ENCODE results near the gene FGFBP3. TPM values are rescaled to one million over a fixed set of nuclear protein-coding genes. Genes with fewer than 3 reads are reported as not detected.

Gene FGFBP3
- 0.86 and 1.1 TPM in 2 replicates for total RNA-seq (2022)
- percentile 59 among the genes with signal in this experiment for Bru-seq, nascent RNA
- percentile 42 among the genes with signal in this experiment for BruChase-seq, experiment 1, labeled RNA remaining after a 6-hour chase
- percentile 40 among the genes with signal in this experiment for BruChase-seq, experiment 2, labeled RNA remaining after a 2-hour chase
- long read RNA-seq, partial matches to known transcripts = 0 of 2 reads
- long read RNA-seq, other reads (novel, unspliced or antisense) = 2 of 2 reads

GRCh38 chr10:91909117-91909677, at the start of gene FGFBP3:
Gene FGFBP3, minus strand, starts transcription at chr10:91909486. Its CDS starts 517 bp downstream, at chr10:91908969.
- peak within 1 kb of the TSS; percentile 76 for H3K4me3 Mint-ChIP-seq (ENCODE audit: unreplicated experiment)
- POLR2A ChIA-PET = interaction anchor here (0.6 to 3.1 kb wide), 11 partner anchors 9 to 362 kb away, joined by 3 to 41 read pairs (median 6); partner anchors contain the start of genes BTAF1 and TNKS2
- CTCF ChIA-PET = interaction anchor here (0.8 to 1.4 kb wide), 6 partner anchors 12 to 151 kb away, joined by 3 to 5 read pairs (median 4); partner anchors contain the start of genes BTAF1 and TNKS2
- H3K9me3 Mint-ChIP-seq (ENCODE audit: unreplicated experiment) = no peaks in the 10 kb centered on the region
- peak; percentile 32 for DNase-seq (ENCODE audit: unreplicated experiment)
- TF ChIP-seq CTCF (IDR thresholded peaks at IDR 0.05; ENCODE audit: unreplicated experiment) = no peak
- peaks cover 11% of the 10 kb centered on the region for H3K27me3 Mint-ChIP-seq (ENCODE audit: insufficient read depth, unreplicated experiment)
- intact Hi-C loops (cut with micrococcal nuclease) = loop anchor here (1.0 kb wide), 1 partner anchor 53 kb away; no protein-coding TSS in a partner anchor
- H3K36me3 Mint-ChIP-seq (ENCODE audit: insufficient read depth, unreplicated experiment) = no peaks in the 10 kb centered on the region
- H3K27ac Mint-ChIP-seq (ENCODE audit: low read depth, unreplicated experiment) = peak within 1 kb of the TSS; percentile 3
- no TSS peak for BruUV-seq (replicated peaks)
- peaks cover 6% of the 10 kb centered on the region for H3K4me1 Mint-ChIP-seq (ENCODE audit: insufficient read depth, unreplicated experiment)

- no peak for DNase-seq (ENCODE audit: unreplicated experiment)
- H3K4me1 Mint-ChIP-seq (ENCODE audit: insufficient read depth, unreplicated experiment) = peaks cover 20% of the 10 kb centered on the region
- H3K36me3 Mint-ChIP-seq (ENCODE audit: insufficient read depth, unreplicated experiment) = peaks cover 65% of the 10 kb centered on the region
- no peak overlapping the region for H3K27ac Mint-ChIP-seq (ENCODE audit: low read depth, unreplicated experiment)
- no peaks in the 10 kb centered on the region for H3K27me3 Mint-ChIP-seq (ENCODE audit: insufficient read depth, unreplicated experiment)
- no peaks in the 10 kb centered on the region for H3K9me3 Mint-ChIP-seq (ENCODE audit: unreplicated experiment)
- H3K4me3 Mint-ChIP-seq (ENCODE audit: unreplicated experiment) = no peak overlapping the region
- ChIA-PET CTCF (no interaction called here), POLR2A (interaction anchor here (0.6 to 1.3 kb wide), 2 partner anchors 26 to 100 kb away, joined by 3 to 4 read pairs; no protein-coding TSS in a partner anchor)
- BruUV-seq (replicated peaks) = no TSS peak
- intact Hi-C loops (cut with micrococcal nuclease) = no loop called here
- TF ChIP-seq CTCF (IDR thresholded peaks at IDR 0.05; ENCODE audit: unreplicated experiment) = no peak
Measured at GRCh38 chr10:91957091-91957490, 47.8 kb upstream of the FGFBP3 start.

GRCh38 chr10:91955114-91955513, 45.8 kb upstream of the FGFBP3 start:
- no peak for TF ChIP-seq CTCF (IDR thresholded peaks at IDR 0.05; ENCODE audit: unreplicated experiment)
- Mint-ChIP-seq H3K27me3 (ENCODE audit: insufficient read depth, unreplicated experiment) (no peaks in the 10 kb centered on the region), H3K36me3 (ENCODE audit: insufficient read depth, unreplicated experiment) (peaks cover 76% of the 10 kb centered on the region), H3K9me3 (ENCODE audit: unreplicated experiment) (no peaks in the 10 kb centered on the region), H3K4me1 (ENCODE audit: insufficient read depth, unreplicated experiment) (peaks cover 20% of the 10 kb centered on the region), H3K4me3 (ENCODE audit: unreplicated experiment) (no peak overlapping the region), H3K27ac (ENCODE audit: low read depth, unreplicated experiment) (peak overlapping the region; percentile 89)
- ChIA-PET POLR2A (interaction anchor here (0.7 to 1.4 kb wide), 4 partner anchors 8 to 31 kb away, joined by 3 to 8 read pairs (median 4); partner anchors contain the start of gene BTAF1), CTCF (no interaction called here)
- DNase-seq (ENCODE audit: unreplicated experiment) = peak; percentile 6
- BruUV-seq (replicated peaks) = no TSS peak
- intact Hi-C loops (cut with micrococcal nuclease) = no loop called here

GRCh38 chr10:91953600-91954160, 44.4 kb upstream of the FGFBP3 start:
- no peak for DNase-seq (ENCODE audit: unreplicated experiment)
- ChIA-PET POLR2A (interaction anchor here (0.5 to 0.8 kb wide), 3 partner anchors 90 to 336 kb away, joined by 3 read pairs; no protein-coding TSS in a partner anchor), CTCF (no interaction called here)
- H3K4me1 Mint-ChIP-seq (ENCODE audit: insufficient read depth, unreplicated experiment) = peaks cover 20% of the 10 kb centered on the region
- no TSS peak for BruUV-seq (replicated peaks)
- no peak for TF ChIP-seq CTCF (IDR thresholded peaks at IDR 0.05; ENCODE audit: unreplicated experiment)
- no peak overlapping the region for H3K4me3 Mint-ChIP-seq (ENCODE audit: unreplicated experiment)
- H3K36me3 Mint-ChIP-seq (ENCODE audit: insufficient read depth, unreplicated experiment) = peaks cover 71% of the 10 kb centered on the region
- H3K27me3 Mint-ChIP-seq (ENCODE audit: insufficient read depth, unreplicated experiment) = no peaks in the 10 kb centered on the region
- peak overlapping the region; percentile 68 for H3K27ac Mint-ChIP-seq (ENCODE audit: low read depth, unreplicated experiment)
- no peaks in the 10 kb centered on the region for H3K9me3 Mint-ChIP-seq (ENCODE audit: unreplicated experiment)
- intact Hi-C loops (cut with micrococcal nuclease) = no loop called here

All from MCF 10A (cell line).